Heart right ventricle (tissue), 16 donors: ENCODE measurements around the gene KCNH8. TPM values are rescaled to one million over a fixed set of nuclear protein-coding genes. Genes with fewer than 3 reads are reported as not detected.
A peak's percentile ranks its signal among the peaks of the same experiment; 100 is the strongest.
"Not testable (repeated sequence)": the region's sequence is repeated elsewhere in the genome, so short reads cannot be mapped to it uniquely, and the experiment has no call there.

Source experiments
- ATAC-seq, 8 donors: fragments of 200-7000 bp; cut with Tn5 transposase; one replicate each; pipeline ENCODE4 v1.9.1; 2020; ENCODE audit warnings: mild to moderate bottlenecking in 8 of 8, moderate library complexity in 8 of 8, moderate number of reproducible peaks in 1 of 8
- DNase-seq, 2 donors: peaks; one replicate each; pipeline ENCODE4 v3.0.0-alpha.2; 2020
- H3K27ac ChIP-seq, 10 donors: fragments of 200-600 bp; sonication (generic) in 2 of 10; one replicate each; pipeline versions ENCODE4 v1.5.0 to v1.8.0; 2020 to 2022; ENCODE audit warnings: mild to moderate bottlenecking in 3 of 10
- H3K27me3 ChIP-seq, 7 donors: fragments of 200-600 bp; one replicate each; pipeline ENCODE4 v1.8.0; 2021 to 2022; ENCODE audit warnings: mild to moderate bottlenecking in 2 of 7
- H3K36me3 ChIP-seq, 9 donors: fragments of 200-600 bp; sonication (generic) in 1 of 9; one replicate each; pipeline versions ENCODE4 v1.5.0 to v1.8.0; 2020 to 2022; ENCODE audit warnings: mild to moderate bottlenecking in 2 of 9
- H3K4me1 ChIP-seq, 9 donors: fragments of 200-600 bp; sonication (generic) in 1 of 9; one replicate each; pipeline versions ENCODE4 v1.5.0 to v1.8.0; 2020 to 2022; ENCODE audit warnings: mild to moderate bottlenecking in 4 of 9
- H3K4me3 ChIP-seq, 10 donors: fragments of 200-600 bp; sonication (generic) in 2 of 10; one replicate each; pipeline versions ENCODE4 v1.5.0 to v1.8.0; 2020 to 2022; ENCODE audit warnings: mild to moderate bottlenecking in 7 of 10, moderate library complexity in 2 of 10
- H3K9me3 ChIP-seq, 11 donors: fragments of 200-600 bp in 10 of 11; sonication (generic) in 2 of 11; one replicate each; pipeline versions ENCODE4 v1.5.0 to v1.8.0; 2013 to 2022; ENCODE audit warnings: mild to moderate bottlenecking in 2 of 11, control low read depth in 1 of 11, moderate library complexity in 1 of 11
- CTCF ChIP-seq, 9 donors: fragments of 200-600 bp; sonication (generic) in 2 of 9; IDR thresholded peaks; one replicate each; pipeline versions ENCODE4 v1.5.0 to v1.8.0; 2021 to 2022; ENCODE audit warnings: antibody characterized with exemption in 9 of 9, mild to moderate bottlenecking in 5 of 9, moderate library complexity in 1 of 9
- WGBS, 2 donors: extraction: QIAGEN DNeasy Blood & Tissue Kit; methylation state at CpG; one replicate each; pipeline ENCODE4 v1.1.7; 2013; ENCODE audit warnings: inconsistent platforms in 1 of 2; 5-methylcytosine and 5-hydroxymethylcytosine counted together
- intact Hi-C, 10 donors: fragments of 100-400 bp; cut with DNase I; formaldehyde crosslinking; loops; one replicate each; pipeline versions ENCODE4 v1.11.1 to v1.14.2; 2022
- polyA plus RNA-seq, 2 donors: library from polyadenylated mRNA; stranded (reverse); fragments of 200-250 nt; gene quantifications; one replicate each; pipeline ENCODE4 v1.2.3, GENCODE V29; 2013
- total RNA-seq, 10 donors: library from RNA; stranded (reverse); fragmentation: NEBNext Ultra II Directional in 3 of 10; extraction: Animal tissue kit (Norgen Biotek cat#: 25700) in 3 of 10; gene quantifications; one replicate each; pipeline versions ENCODE4 v1.2.1 to v1.2.4, GENCODE V29; 2021 to 2023
- donor health status: Arrhythmogenic right ventricular cardiomyopathy.
- donor health status: ischemic (EF 13 %, LVEDD 7.1; RV severe dilation, severe dysfunction).
- donor health status: healthy with polysubstance abuse.
- donor health status: DM: no; HTN: yes; CAD: no.
- donor health status: DM: no; HTN: no; CAD: no.
- donor health status: ischemic (EF 25% LVEDD 6.9; RV normal size, moderate dysfunction).
- donor health status: ischemic (EF 25% LVEDD 5.7; RV mildly dilated, moderate dysfunction).
- donor health status: healthy.
- donor health status: DM: yes; HTN: yes; CAD: no.
- donor health status: Ischemic cardiomyopathy.
- donor health status: ischemic (EF 35%, LVEDD 5.7; RV mildly dilated, moderate dysfunction).
- donor health status: nonischemic (EF 11% LVEDD 7.7; RV severe dilation, severe dysfunction).
- donor health status: DM: yes; HTN: yes; CAD: no.
- donor health status: PGD.
- donor health status: ischemic (EF 29% LVEDD 5.4; RV normal size, mild dysfunction).
- donor health status: nonischemic (EF 23%, LVEDD 6.1; RV moderate dilation, normal function).

KCNH8 gene
- total and polyA plus RNA-seq, 12 donors: 0.03 to 0.50 (median 0.10) TPM; not detected in 3

- intact Hi-C loops: no loop called here
- no peak for ATAC-seq
These were observed 80.8 kb downstream of the KCNH8 start for GRCh38 chr3:19229086-19229485.

GRCh38 chr3:19229881-19230280 lies 81.6 kb downstream of the KCNH8 start:
- WGBS, 2 donors: 82 to 83% methylated on average over 3 of the region's 3 CpGs

More at GRCh38 chr3:19229086-19229485, 80.8 kb downstream of the KCNH8 start:
- Histone ChIP-seq H3K27me3 (no peaks in the 10 kb centered on the region), H3K36me3 (no peaks in the 10 kb centered on the region), H3K4me3 (no peak overlapping the region), H3K27ac (no peak overlapping the region), H3K4me1 (no peaks in the 10 kb centered on the region), H3K9me3 (no peaks in the 10 kb centered on the region)
- 89 to 93% methylated on average over 1 of the region's 1 CpG for WGBS, 2 donors
- no peak for DNase-seq
- TF ChIP-seq CTCF (IDR thresholded peaks at IDR 0.05): no peak

DNA sequence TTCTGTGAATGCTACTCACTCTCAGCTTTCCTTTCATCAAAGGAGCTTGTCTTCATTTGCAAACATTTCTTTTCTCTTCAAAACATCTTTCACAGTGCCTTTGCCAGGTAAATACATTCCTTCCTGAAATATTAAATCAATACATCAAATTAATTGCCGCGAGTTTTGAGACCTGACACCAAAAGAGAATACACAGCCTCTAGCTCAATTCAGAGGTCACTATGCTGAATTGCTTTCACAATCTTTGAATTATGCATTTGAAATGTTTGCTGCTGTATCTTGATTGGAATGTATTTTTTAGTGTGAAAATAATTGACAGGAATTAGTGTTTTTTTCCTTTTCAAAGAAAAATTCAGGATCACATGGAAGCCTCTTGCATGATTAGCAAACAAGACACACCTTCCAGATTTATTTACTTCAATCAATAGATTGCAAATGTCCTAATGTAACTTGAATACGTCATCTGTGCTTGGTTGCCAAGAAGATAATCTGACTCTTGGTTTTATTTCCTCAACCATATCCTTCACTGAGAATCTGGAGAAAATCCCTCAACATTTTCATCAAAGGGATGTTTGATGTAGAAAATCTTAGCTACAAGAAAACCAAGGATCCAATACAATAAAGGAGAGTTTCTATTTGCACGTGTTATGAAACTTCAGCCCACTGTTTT lies 83.6 kb downstream of the KCNH8 start:
- H3K27ac ChIP-seq: no peak overlapping the region
- H3K36me3 ChIP-seq: no peaks in the 10 kb centered on the region
- ATAC-seq (no peak), DNase-seq (no peak)
- H3K4me1 ChIP-seq: no peaks in the 10 kb centered on the region
- intact Hi-C loops: no loop called here
- H3K27me3 ChIP-seq: no peaks in the 10 kb centered on the region
- no peak for TF ChIP-seq CTCF (IDR thresholded peaks at IDR 0.05)
- 78 to 80% methylated on average over 4 of the region's 4 CpGs for WGBS, 2 donors
- H3K4me3 ChIP-seq: no peak overlapping the region
- H3K9me3 ChIP-seq: no peaks in the 10 kb centered on the region

More at GRCh38 chr3:19229881-19230280, 81.6 kb downstream of the KCNH8 start:
- H3K27me3 ChIP-seq, H3K4me3 ChIP-seq, DNase-seq, intact Hi-C loops, H3K9me3 ChIP-seq, ATAC-seq, H3K4me1 ChIP-seq, H3K27ac ChIP-seq, H3K36me3 ChIP-seq: not testable (repeated sequence)

- Histone ChIP-seq H3K4me3 (no peak overlapping the region), H3K27me3 (no peaks in the 10 kb centered on the region), H3K4me1 (no peaks in the 10 kb centered on the region), H3K27ac (no peak overlapping the region), H3K9me3 (no peaks in the 10 kb centered on the region), H3K36me3 (no peaks in the 10 kb centered on the region)
- ATAC-seq (no peak), DNase-seq (no peak)
- intact Hi-C loops: no loop called here
- WGBS, 2 donors: 49 to 62% methylated on average over 2 of the region's 2 CpGs
- no peak for TF ChIP-seq CTCF (IDR thresholded peaks at IDR 0.05)
These were observed 84.3 kb downstream of the KCNH8 start for GRCh38 chr3:19232566-19232965.

DNA sequence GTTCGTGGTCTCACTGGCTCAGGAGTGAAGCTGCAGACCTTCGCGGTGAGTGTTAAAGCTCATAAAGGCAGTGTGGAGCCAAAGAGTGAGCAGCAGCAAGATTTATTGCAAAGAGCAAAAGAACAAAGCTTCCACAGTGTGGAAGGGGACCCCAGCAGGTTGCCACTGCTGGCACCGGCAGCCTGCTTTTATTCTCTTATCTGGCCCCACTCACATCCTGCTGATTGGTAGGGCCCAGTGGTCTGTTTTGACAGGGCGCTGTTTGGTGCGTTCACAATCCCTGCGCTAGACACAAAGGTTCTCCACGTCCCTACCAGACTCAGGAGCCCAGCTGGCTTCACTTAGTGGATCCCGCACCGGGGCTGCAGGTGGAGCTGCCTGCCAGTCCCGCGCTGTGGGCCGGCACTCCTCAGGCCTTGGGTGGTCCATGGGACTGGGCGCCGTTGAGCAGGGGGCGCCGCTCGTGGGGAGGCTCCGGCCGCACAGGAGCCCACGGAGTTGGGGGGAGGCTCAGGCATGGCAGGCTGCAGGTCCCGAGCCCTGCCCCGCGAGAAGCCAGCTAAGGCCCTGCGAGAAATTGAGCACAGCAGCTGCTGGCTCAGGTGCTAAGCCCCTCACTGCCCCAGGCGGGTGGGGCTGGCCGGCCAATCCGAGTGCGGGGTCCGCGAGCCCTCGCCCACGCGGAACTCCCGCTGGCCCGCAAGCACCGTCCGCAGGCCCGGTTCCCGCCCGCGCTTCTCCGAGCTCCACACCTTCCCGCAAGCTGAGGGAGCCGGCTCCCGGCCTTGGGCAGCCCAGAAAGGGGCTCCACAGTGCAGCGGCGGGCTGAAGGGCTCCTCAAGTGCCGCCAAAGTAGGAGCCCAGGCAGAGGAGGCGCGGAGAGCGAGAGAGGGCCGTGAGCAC lies 85.8 kb downstream of the KCNH8 start:
- H3K9me3 ChIP-seq, H3K36me3 ChIP-seq, H3K4me3 ChIP-seq, H3K4me1 ChIP-seq, H3K27ac ChIP-seq, ATAC-seq, H3K27me3 ChIP-seq, intact Hi-C loops: not testable (repeated sequence)
- 90 to 92% methylated on average over 53 of the region's 53 CpGs for WGBS, 2 donors
- peak in 1 of 2 donors; percentile 4 for DNase-seq
